Cardiac muscle cell (in vitro differentiated cells and primary cell): Measurements from ENCODE around the gene CASP9. TPM values are rescaled to one million over a fixed set of nuclear protein-coding genes. Genes with fewer than 3 reads are reported as not detected.
A peak's percentile ranks its signal among the peaks of the same experiment; 100 is the strongest.

Experiments
- DNase-seq, 2 donors: peaks; one replicate each; pipeline versions ENCODE4 v3.0.0 to v3.0.0-alpha.2; 2010 to 2017; ENCODE audit warnings: low read depth in 1 of 2, low spot score in 1 of 2
- H3K27ac ChIP-seq: fragments of 200-600 bp; sonication (generic); 2 replicates; pipeline ENCODE4 v1.5.1; 2016
- H3K27me3 ChIP-seq: fragments of 200-600 bp; sonication (generic); 2 replicates; pipeline ENCODE4 v1.6.0; 2016; ENCODE audit warnings: control low read depth
- H3K36me3 ChIP-seq: fragments of 200-600 bp; sonication (generic); 2 replicates; pipeline ENCODE4 v1.5.1; 2016; ENCODE audit warnings: control low read depth
- H3K4me1 ChIP-seq: fragments of 200-600 bp; sonication (generic); 2 replicates; pipeline ENCODE4 v1.8.1; 2017; ENCODE audit warnings: low read depth, mild to moderate bottlenecking, mixed run types
- H3K4me3 ChIP-seq: fragments of 200-600 bp; sonication (generic); 2 replicates; pipeline ENCODE4 v1.5.1; 2016; ENCODE audit warnings: mild to moderate bottlenecking
- H3K9me3 ChIP-seq: fragments of 200-600 bp; sonication (generic); 2 replicates; pipeline ENCODE4 v1.5.1; 2017; ENCODE audit warnings: low read depth, mild to moderate bottlenecking, control low read depth
- polyA plus RNA-seq: library from polyadenylated mRNA; unstranded; fragments of >200 nt; fragmentation: Nextera tagmentation; extraction: Ambion mirVana; gene quantifications from 2 replicates; pipeline ENCODE4 v1.2.1, GENCODE V29; 2016
- total RNA-seq: library from RNA; depleted of rRNA; stranded (reverse); fragments of >200 nt; gene quantifications from 2 replicates; pipeline ENCODE4 v1.2.3, GENCODE V29; 2016
- TF ChIP-seq, protein P1 (sequence below): IDR thresholded peaks from 2 replicates; pipeline ENCODE4 v1.5.1; 2012; ENCODE audit warnings: low read depth, mild to moderate bottlenecking, low read length

CASP9 gene
- total RNA-seq: 83.9 and 96.1 TPM in 2 replicates
- 44.7 and 65.9 TPM in 2 replicates for polyA plus RNA-seq

GRCh38 chr1:15524021-15524282 lies at the start of gene CASP9:
TSS of gene CASP9 (minus strand) at chr1:15524215. CDS start at chr1:15524200, 15 bp downstream.
- no peaks in the 10 kb centered on the region for H3K36me3 ChIP-seq

GRCh38 chr1:15573477-15573876 lies 49.5 kb upstream of the CASP9 start:
- TF ChIP-seq, protein P1, sequence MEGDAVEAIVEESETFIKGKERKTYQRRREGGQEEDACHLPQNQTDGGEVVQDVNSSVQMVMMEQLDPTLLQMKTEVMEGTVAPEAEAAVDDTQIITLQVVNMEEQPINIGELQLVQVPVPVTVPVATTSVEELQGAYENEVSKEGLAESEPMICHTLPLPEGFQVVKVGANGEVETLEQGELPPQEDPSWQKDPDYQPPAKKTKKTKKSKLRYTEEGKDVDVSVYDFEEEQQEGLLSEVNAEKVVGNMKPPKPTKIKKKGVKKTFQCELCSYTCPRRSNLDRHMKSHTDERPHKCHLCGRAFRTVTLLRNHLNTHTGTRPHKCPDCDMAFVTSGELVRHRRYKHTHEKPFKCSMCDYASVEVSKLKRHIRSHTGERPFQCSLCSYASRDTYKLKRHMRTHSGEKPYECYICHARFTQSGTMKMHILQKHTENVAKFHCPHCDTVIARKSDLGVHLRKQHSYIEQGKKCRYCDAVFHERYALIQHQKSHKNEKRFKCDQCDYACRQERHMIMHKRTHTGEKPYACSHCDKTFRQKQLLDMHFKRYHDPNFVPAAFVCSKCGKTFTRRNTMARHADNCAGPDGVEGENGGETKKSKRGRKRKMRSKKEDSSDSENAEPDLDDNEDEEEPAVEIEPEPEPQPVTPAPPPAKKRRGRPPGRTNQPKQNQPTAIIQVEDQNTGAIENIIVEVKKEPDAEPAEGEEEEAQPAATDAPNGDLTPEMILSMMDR: no peak
- H3K27ac ChIP-seq: peak overlapping the region; percentile 34
- peak in 1 of 2 donors; percentile 45 for DNase-seq

More at GRCh38 chr1:15524021-15524282, at the start of gene CASP9:
- Histone ChIP-seq H3K4me1 (peaks cover 40% of the 10 kb centered on the region), H3K27me3 (no peaks in the 10 kb centered on the region), H3K4me3 (peak within 1 kb of the TSS; percentile 73), H3K27ac (peak within 1 kb of the TSS; percentile 100), H3K9me3 (no peaks in the 10 kb centered on the region)
- DNase-seq: no peak
- TF ChIP-seq, protein P1: no peak

GRCh38 chr1:15571266-15571665 lies 47.3 kb upstream of the CASP9 start:
- H3K4me3 ChIP-seq: no peak overlapping the region
- TF ChIP-seq, protein P1: no peak
- H3K27me3 ChIP-seq: no peaks in the 10 kb centered on the region
- H3K4me1 ChIP-seq: no peaks in the 10 kb centered on the region
- no peaks in the 10 kb centered on the region for H3K9me3 ChIP-seq
- no peak overlapping the region for H3K27ac ChIP-seq
- DNase-seq: no peak
- peaks cover 42% of the 10 kb centered on the region for H3K36me3 ChIP-seq

More at GRCh38 chr1:15573477-15573876, 49.5 kb upstream of the CASP9 start:
- peaks cover 24% of the 10 kb centered on the region for H3K36me3 ChIP-seq
- no peak overlapping the region for H3K4me3 ChIP-seq
- H3K9me3 ChIP-seq: no peaks in the 10 kb centered on the region
- H3K4me1 ChIP-seq: no peaks in the 10 kb centered on the region
- H3K27me3 ChIP-seq: no peaks in the 10 kb centered on the region

- H3K9me3 ChIP-seq: no peaks in the 10 kb centered on the region
- TF ChIP-seq, protein P1: no peak
- H3K4me1 ChIP-seq: no peaks in the 10 kb centered on the region
- no peak overlapping the region for H3K27ac ChIP-seq
- H3K36me3 ChIP-seq: peaks cover 44% of the 10 kb centered on the region
- no peak overlapping the region for H3K4me3 ChIP-seq
- no peaks in the 10 kb centered on the region for H3K27me3 ChIP-seq
- no peak for DNase-seq
These were observed 46.8 kb upstream of the CASP9 start for GRCh38 chr1:15570861-15571260.

- no peaks in the 10 kb centered on the region for H3K9me3 ChIP-seq
- H3K36me3 ChIP-seq: peaks cover 60% of the 10 kb centered on the region
- H3K27me3 ChIP-seq: no peaks in the 10 kb centered on the region
- H3K4me3 ChIP-seq: no peak overlapping the region
- peak overlapping the region; percentile 13 for H3K27ac ChIP-seq
- DNase-seq: no peak
- TF ChIP-seq, protein P1: no peak
- no peaks in the 10 kb centered on the region for H3K4me1 ChIP-seq
These were observed 44.5 kb upstream of the CASP9 start for GRCh38 chr1:15568387-15569073.
